Activated naive CD8-positive, alpha-beta T cell treated with anti-CD3 and anti-CD28 coated beads, Interleukin-2, amount 50 U/mL, for 24 hours (primary cell): ENCODE measurements around the gene ADAMTSL3.

ENCODE experiments used
- ATAC-seq: fragments of 150-1000 bp; cut with Tn5 transposase; one replicate; pipeline ENCODE4 v1.10.0; 2021
- DNase-seq: peaks from one replicate; pipeline ENCODE4 v3.0.0; 2021
- H3K27ac Mint-ChIP-seq: one replicate; pipeline ENCODE4 v1.8.0; 2021; ENCODE audit warnings: mild to moderate bottlenecking, mixed read lengths
- H3K27me3 Mint-ChIP-seq: one replicate; pipeline ENCODE4 v1.8.0; 2021; ENCODE audit warnings: mixed read lengths
- H3K36me3 Mint-ChIP-seq: one replicate; pipeline ENCODE4 v1.8.0; 2021; ENCODE audit warnings: low read depth, mixed read lengths
- H3K4me1 Mint-ChIP-seq: one replicate; pipeline ENCODE4 v1.8.0; 2021; ENCODE audit warnings: mixed read lengths
- H3K4me3 Mint-ChIP-seq: one replicate; pipeline ENCODE4 v1.8.0; 2021; ENCODE audit warnings: mild to moderate bottlenecking, moderate library complexity, mixed read lengths
- H3K9me3 Mint-ChIP-seq: one replicate; pipeline ENCODE4 v1.8.0; 2021; ENCODE audit warnings: mixed read lengths

Gene ADAMTSL3

GRCh38 chr15:83838763-83839162 lies 184.8 kb downstream of the ADAMTSL3 start:
- Mint-ChIP-seq H3K9me3 (peaks cover 3% of the 10 kb centered on the region), H3K27ac (no peak overlapping the region), H3K27me3 (peaks cover 2% of the 10 kb centered on the region), H3K36me3 (no peaks in the 10 kb centered on the region), H3K4me1 (no peaks in the 10 kb centered on the region), H3K4me3 (no peak overlapping the region)
- ATAC-seq (no peak), DNase-seq (no peak)

- Mint-ChIP-seq H3K27ac (no peak overlapping the region), H3K9me3 (no peaks in the 10 kb centered on the region), H3K36me3 (no peaks in the 10 kb centered on the region), H3K27me3 (peaks cover 2% of the 10 kb centered on the region), H3K4me1 (no peaks in the 10 kb centered on the region), H3K4me3 (no peak overlapping the region)
- no peak for DNase-seq
- ATAC-seq = no peak
These were observed 188.4 kb downstream of the ADAMTSL3 start for GRCh38 chr15:83842281-83842680.

- no peak for ATAC-seq
- Mint-ChIP-seq H3K9me3 (no peaks in the 10 kb centered on the region), H3K27me3 (peaks cover 2% of the 10 kb centered on the region), H3K36me3 (no peaks in the 10 kb centered on the region), H3K27ac (no peak overlapping the region), H3K4me1 (no peaks in the 10 kb centered on the region), H3K4me3 (no peak overlapping the region)
- no peak for DNase-seq
These were observed 189.5 kb downstream of the ADAMTSL3 start for GRCh38 chr15:83843471-83843871.

GRCh38 chr15:83844742-83845141 lies 190.8 kb downstream of the ADAMTSL3 start:
- H3K27me3 Mint-ChIP-seq = no peaks in the 10 kb centered on the region
- no peak overlapping the region for H3K4me3 Mint-ChIP-seq
- ATAC-seq (no peak), DNase-seq (no peak)
- H3K27ac Mint-ChIP-seq = no peak overlapping the region
- no peaks in the 10 kb centered on the region for H3K4me1 Mint-ChIP-seq
- H3K9me3 Mint-ChIP-seq = no peaks in the 10 kb centered on the region
- H3K36me3 Mint-ChIP-seq = no peaks in the 10 kb centered on the region

GRCh38 chr15:83845230-83845629 lies 191.3 kb downstream of the ADAMTSL3 start:
- Mint-ChIP-seq H3K27ac (no peak overlapping the region), H3K27me3 (no peaks in the 10 kb centered on the region), H3K4me3 (no peak overlapping the region), H3K9me3 (no peaks in the 10 kb centered on the region), H3K36me3 (no peaks in the 10 kb centered on the region), H3K4me1 (no peaks in the 10 kb centered on the region)
- no peak for DNase-seq
- no peak for ATAC-seq

- ATAC-seq (no peak), DNase-seq (no peak)
- no peaks in the 10 kb centered on the region for H3K36me3 Mint-ChIP-seq
- no peaks in the 10 kb centered on the region for H3K4me1 Mint-ChIP-seq
- no peak overlapping the region for H3K4me3 Mint-ChIP-seq
- no peaks in the 10 kb centered on the region for H3K9me3 Mint-ChIP-seq
- H3K27ac Mint-ChIP-seq = no peak overlapping the region
- H3K27me3 Mint-ChIP-seq = no peaks in the 10 kb centered on the region
These were observed 192.9 kb downstream of the ADAMTSL3 start for GRCh38 chr15:83846847-83847246.

GRCh38 chr15:83848315-83849050 lies 194.6 kb downstream of the ADAMTSL3 start:
- H3K4me3 Mint-ChIP-seq = no peak overlapping the region

GRCh38 chr15:83850015-83850414 lies 196.1 kb downstream of the ADAMTSL3 start:
- Mint-ChIP-seq H3K36me3 (no peaks in the 10 kb centered on the region), H3K9me3 (no peaks in the 10 kb centered on the region), H3K27ac (no peak overlapping the region), H3K4me3 (no peak overlapping the region), H3K27me3 (no peaks in the 10 kb centered on the region), H3K4me1 (no peaks in the 10 kb centered on the region)
- ATAC-seq (no peak), DNase-seq (no peak)

More at GRCh38 chr15:83848315-83849050, 194.6 kb downstream of the ADAMTSL3 start:
- no peak overlapping the region for H3K27ac Mint-ChIP-seq
- DNase-seq (no peak), ATAC-seq (no peak)
- no peaks in the 10 kb centered on the region for H3K4me1 Mint-ChIP-seq
- no peaks in the 10 kb centered on the region for H3K9me3 Mint-ChIP-seq
- H3K36me3 Mint-ChIP-seq = no peaks in the 10 kb centered on the region
- H3K27me3 Mint-ChIP-seq = no peaks in the 10 kb centered on the region

- H3K4me1 Mint-ChIP-seq = no peaks in the 10 kb centered on the region
- H3K27ac Mint-ChIP-seq = no peak overlapping the region
- H3K9me3 Mint-ChIP-seq = no peaks in the 10 kb centered on the region
- ATAC-seq (no peak), DNase-seq (no peak)
- no peak overlapping the region for H3K4me3 Mint-ChIP-seq
- no peaks in the 10 kb centered on the region for H3K27me3 Mint-ChIP-seq
- no peaks in the 10 kb centered on the region for H3K36me3 Mint-ChIP-seq
These were observed 196.8 kb downstream of the ADAMTSL3 start for GRCh38 chr15:83850501-83851245.

GRCh38 chr15:83853232-83853631 lies 199.3 kb downstream of the ADAMTSL3 start:
- Mint-ChIP-seq H3K4me3 (no peak overlapping the region), H3K4me1 (no peaks in the 10 kb centered on the region), H3K27me3 (peaks cover 6% of the 10 kb centered on the region), H3K36me3 (no peaks in the 10 kb centered on the region), H3K9me3 (no peaks in the 10 kb centered on the region), H3K27ac (no peak overlapping the region)
- DNase-seq (no peak), ATAC-seq (no peak)

- DNase-seq = no peak
- Mint-ChIP-seq H3K4me1 (no peaks in the 10 kb centered on the region), H3K27me3 (peaks cover 6% of the 10 kb centered on the region), H3K9me3 (no peaks in the 10 kb centered on the region), H3K4me3 (no peak overlapping the region), H3K27ac (no peak overlapping the region), H3K36me3 (no peaks in the 10 kb centered on the region)
- ATAC-seq = no peak
These were observed 200.4 kb downstream of the ADAMTSL3 start for GRCh38 chr15:83854321-83854720.

GRCh38 chr15:83854950-83855707 lies 201.2 kb downstream of the ADAMTSL3 start:
- peaks cover 7% of the 10 kb centered on the region for H3K27me3 Mint-ChIP-seq
- H3K9me3 Mint-ChIP-seq = no peaks in the 10 kb centered on the region
- no peak overlapping the region for H3K27ac Mint-ChIP-seq
- ATAC-seq = no peak
- H3K4me3 Mint-ChIP-seq = no peak overlapping the region
- H3K36me3 Mint-ChIP-seq = no peaks in the 10 kb centered on the region
- no peaks in the 10 kb centered on the region for H3K4me1 Mint-ChIP-seq
- no peak for DNase-seq

GRCh38 chr15:83855956-83856355 lies 202.0 kb downstream of the ADAMTSL3 start:
- peaks cover 7% of the 10 kb centered on the region for H3K27me3 Mint-ChIP-seq
- H3K36me3 Mint-ChIP-seq = no peaks in the 10 kb centered on the region
- ATAC-seq = no peak
- H3K27ac Mint-ChIP-seq = no peak overlapping the region
- H3K9me3 Mint-ChIP-seq = no peaks in the 10 kb centered on the region
- H3K4me3 Mint-ChIP-seq = no peak overlapping the region
- no peak for DNase-seq
- H3K4me1 Mint-ChIP-seq = no peaks in the 10 kb centered on the region

GRCh38 chr15:83858820-83859505 lies 205.0 kb downstream of the ADAMTSL3 start:
- Mint-ChIP-seq H3K4me3 (no peak overlapping the region), H3K36me3 (no peaks in the 10 kb centered on the region), H3K9me3 (peaks cover 4% of the 10 kb centered on the region), H3K4me1 (no peaks in the 10 kb centered on the region), H3K27ac (no peak overlapping the region), H3K27me3 (peaks cover 7% of the 10 kb centered on the region)
- ATAC-seq (no peak), DNase-seq (no peak)
